Stimulated activated CD8-positive, alpha-beta memory T cell treated with anti-CD3 and anti-CD28 coated beads, Interleukin-12 subunit alpha, Interleukin-12 subunit beta, amount 100 ng/mL, for 4 hours (primary cell): ENCODE results near the gene KLF6.

Experiments
- DNase-seq: peaks from one replicate; pipeline ENCODE4 v3.0.0-alpha.2; 2020; ENCODE audit warnings: low read depth

Gene KLF6

GRCh38 chr10:3774814-3775695, 10.0 kb downstream of the KLF6 start:
- DNase-seq = no peak

- no peak for DNase-seq
Observed at GRCh38 chr10:3774018-3774813, 10.8 kb downstream of the KLF6 start.

GRCh38 chr10:3773460-3774017, 11.5 kb downstream of the KLF6 start:
- DNase-seq = no peak

GRCh38 chr10:3772361-3773171, 12.4 kb downstream of the KLF6 start:
- DNase-seq = no peak

- DNase-seq = no peak
Observed at GRCh38 chr10:3770611-3771110, 14.3 kb downstream of the KLF6 start.

GRCh38 chr10:3769556-3769955, 15.5 kb downstream of the KLF6 start:
- no peak for DNase-seq

- DNase-seq = no peak
Observed at GRCh38 chr10:3766046-3766756, 18.8 kb downstream of the KLF6 start.

GRCh38 chr10:3765146-3765545, 19.9 kb downstream of the KLF6 start:
- DNase-seq = no peak

- DNase-seq = no peak
Observed at GRCh38 chr10:3764626-3765112, 20.3 kb downstream of the KLF6 start.

- DNase-seq = no peak
Observed at GRCh38 chr10:3763852-3764625, 21.0 kb downstream of the KLF6 start.

- no peak for DNase-seq
Observed at GRCh38 chr10:3763035-3763456, 22.0 kb downstream of the KLF6 start.

- DNase-seq = no peak
Observed at GRCh38 chr10:3762309-3762708, 22.7 kb downstream of the KLF6 start.

- no peak for DNase-seq
Observed at GRCh38 chr10:3761904-3762303, 23.1 kb downstream of the KLF6 start.

- no peak for DNase-seq
Observed at GRCh38 chr10:3761021-3761686, 23.9 kb downstream of the KLF6 start.

- DNase-seq = no peak
Observed at GRCh38 chr10:3760083-3760482, 24.9 kb downstream of the KLF6 start.

GRCh38 chr10:3759397-3759796, 25.6 kb downstream of the KLF6 start:
- no peak for DNase-seq

GRCh38 chr10:3758491-3758970, 26.5 kb downstream of the KLF6 start:
- no peak for DNase-seq

GRCh38 chr10:3757638-3758490, 27.1 kb downstream of the KLF6 start:
- DNase-seq = no peak
